Neutrophil (primary cell): ENCODE measurements around the gene FGD2.
"Not testable (repeated sequence)": the region's sequence is repeated elsewhere in the genome, so short reads cannot be mapped to it uniquely, and the experiment has no call there.

ENCODE experiments used
- H3K27ac ChIP-seq: fragments of 200-600 bp; sonication (generic); 2 replicates; pipeline ENCODE4 v1.5.1; 2016; ENCODE audit warnings: mild to moderate bottlenecking, moderate library complexity
- H3K27me3 ChIP-seq: fragments of 200-600 bp; sonication (generic); 2 replicates; pipeline ENCODE4 v1.6.0; 2016; ENCODE audit warnings: mild to moderate bottlenecking
- H3K36me3 ChIP-seq: fragments of 200-600 bp; sonication (generic); 2 replicates; pipeline ENCODE4 v1.5.1; 2017
- H3K4me1 ChIP-seq, 2 experiments: fragments of 200-600 bp in 1 of 2; sonication (generic) in 1 of 2; 1 replicate in 1 of 2; 2 replicates in 1 of 2; pipeline versions ENCODE4 v1.5.1 to v1.6.1; 2013 to 2016; ENCODE audit warnings: low read depth in 1 of 2, low read length in 1 of 2, mild to moderate bottlenecking in 1 of 2, moderate library complexity in 1 of 2; ENCODE audit not compliant: control insufficient read depth in 1 of 2, insufficient read depth in 1 of 2
- H3K4me3 ChIP-seq, 2 experiments: fragments of 200-600 bp in 1 of 2; sonication (generic) in 1 of 2; 1 replicate in 1 of 2; 2 replicates in 1 of 2; pipeline ENCODE4 v1.5.1; 2013 to 2016; ENCODE audit warnings: low read depth in 1 of 2, low read length in 1 of 2, mild to moderate bottlenecking in 1 of 2, moderate library complexity in 1 of 2
- H3K9me3 ChIP-seq: fragments of 200-600 bp; sonication (generic); 2 replicates; pipeline ENCODE4 v1.5.1; 2016
- TF ChIP-seq, protein P1 (sequence below): fragments of 200-600 bp; sonication (generic); IDR thresholded peaks from 2 replicates; pipeline ENCODE4 v1.5.1; 2016; ENCODE audit warnings: antibody characterized with exemption

FGD2 gene

GRCh38 chr6:37056439-37057127, 51.1 kb downstream of the FGD2 start:
- Histone ChIP-seq H3K27ac (no peak overlapping the region), H3K27me3 (no peaks in the 10 kb centered on the region), H3K36me3 (no peaks in the 10 kb centered on the region), H3K4me3 (no peak overlapping the region), H3K4me1 (peaks cover 29 to 39% of the 10 kb centered on the region in 2 experiments), H3K9me3 (no peaks in the 10 kb centered on the region)
- TF ChIP-seq, protein P1, sequence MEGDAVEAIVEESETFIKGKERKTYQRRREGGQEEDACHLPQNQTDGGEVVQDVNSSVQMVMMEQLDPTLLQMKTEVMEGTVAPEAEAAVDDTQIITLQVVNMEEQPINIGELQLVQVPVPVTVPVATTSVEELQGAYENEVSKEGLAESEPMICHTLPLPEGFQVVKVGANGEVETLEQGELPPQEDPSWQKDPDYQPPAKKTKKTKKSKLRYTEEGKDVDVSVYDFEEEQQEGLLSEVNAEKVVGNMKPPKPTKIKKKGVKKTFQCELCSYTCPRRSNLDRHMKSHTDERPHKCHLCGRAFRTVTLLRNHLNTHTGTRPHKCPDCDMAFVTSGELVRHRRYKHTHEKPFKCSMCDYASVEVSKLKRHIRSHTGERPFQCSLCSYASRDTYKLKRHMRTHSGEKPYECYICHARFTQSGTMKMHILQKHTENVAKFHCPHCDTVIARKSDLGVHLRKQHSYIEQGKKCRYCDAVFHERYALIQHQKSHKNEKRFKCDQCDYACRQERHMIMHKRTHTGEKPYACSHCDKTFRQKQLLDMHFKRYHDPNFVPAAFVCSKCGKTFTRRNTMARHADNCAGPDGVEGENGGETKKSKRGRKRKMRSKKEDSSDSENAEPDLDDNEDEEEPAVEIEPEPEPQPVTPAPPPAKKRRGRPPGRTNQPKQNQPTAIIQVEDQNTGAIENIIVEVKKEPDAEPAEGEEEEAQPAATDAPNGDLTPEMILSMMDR, result no peak

DNA sequence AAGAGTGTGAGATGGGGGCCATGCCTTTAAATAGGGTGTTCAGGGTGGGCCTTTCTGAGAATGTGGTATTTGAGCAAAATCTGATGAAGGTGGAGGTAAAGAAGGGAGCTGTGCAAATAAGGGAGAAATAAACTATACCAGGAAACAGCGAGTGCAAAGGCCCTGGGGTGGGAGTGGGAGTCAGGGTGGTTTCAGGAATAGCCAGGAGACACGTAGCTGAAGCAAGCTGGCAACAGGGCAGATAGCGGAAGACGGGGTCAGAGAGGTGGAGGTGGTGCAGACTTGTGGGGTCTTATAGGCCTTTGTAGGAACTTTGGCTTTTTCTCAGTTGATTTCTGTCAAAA, 51.6 kb downstream of the FGD2 start:
- H3K27me3 ChIP-seq, result no peaks in the 10 kb centered on the region
- H3K4me1 ChIP-seq, result peaks cover 24 to 33% of the 10 kb centered on the region in 2 experiments
- H3K36me3 ChIP-seq, result no peaks in the 10 kb centered on the region
- no peaks in the 10 kb centered on the region for H3K9me3 ChIP-seq
- H3K27ac ChIP-seq, result no peak overlapping the region
- TF ChIP-seq, protein P1, result no peak
- H3K4me3 ChIP-seq, result no peak overlapping the region

DNA sequence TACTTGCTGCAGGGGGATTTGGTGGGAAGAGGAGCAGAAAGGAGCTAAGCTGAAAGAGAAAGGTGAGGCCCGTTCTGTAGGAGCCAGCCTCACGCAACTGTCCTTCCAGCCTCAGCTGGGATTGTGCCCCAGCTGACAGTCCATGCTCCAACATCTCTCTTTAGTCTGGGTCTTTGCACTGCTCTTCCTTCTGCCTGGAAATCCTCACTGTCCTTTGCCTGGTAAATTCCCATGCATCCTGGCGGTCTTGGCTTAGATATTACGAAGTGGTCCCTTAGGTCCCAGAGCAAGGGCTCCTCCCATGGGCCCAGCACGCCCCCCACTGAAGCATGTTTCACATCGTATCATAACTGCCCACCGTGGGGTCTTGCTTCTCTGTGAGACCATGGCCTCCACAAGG, 52.2 kb downstream of the FGD2 start:
- Histone ChIP-seq H3K4me3 (no peak overlapping the region), H3K27ac (no peak overlapping the region)
- TF ChIP-seq, protein P1, result no peak

GRCh38 chr6:37058084-37058586, 52.7 kb downstream of the FGD2 start:
- TF ChIP-seq, protein P1, result no peak
- Histone ChIP-seq H3K9me3 (no peaks in the 10 kb centered on the region), H3K4me1 (peaks cover 21 to 29% of the 10 kb centered on the region in 2 experiments), H3K36me3 (no peaks in the 10 kb centered on the region), H3K27ac (no peak overlapping the region), H3K4me3 (no peak overlapping the region), H3K27me3 (no peaks in the 10 kb centered on the region)

More for the DNA sequence above, 52.2 kb downstream of the FGD2 start:
- Histone ChIP-seq H3K9me3 (no peaks in the 10 kb centered on the region), H3K4me1 (peaks cover 21 to 29% of the 10 kb centered on the region in 2 experiments), H3K27me3 (no peaks in the 10 kb centered on the region), H3K36me3 (no peaks in the 10 kb centered on the region)

DNA sequence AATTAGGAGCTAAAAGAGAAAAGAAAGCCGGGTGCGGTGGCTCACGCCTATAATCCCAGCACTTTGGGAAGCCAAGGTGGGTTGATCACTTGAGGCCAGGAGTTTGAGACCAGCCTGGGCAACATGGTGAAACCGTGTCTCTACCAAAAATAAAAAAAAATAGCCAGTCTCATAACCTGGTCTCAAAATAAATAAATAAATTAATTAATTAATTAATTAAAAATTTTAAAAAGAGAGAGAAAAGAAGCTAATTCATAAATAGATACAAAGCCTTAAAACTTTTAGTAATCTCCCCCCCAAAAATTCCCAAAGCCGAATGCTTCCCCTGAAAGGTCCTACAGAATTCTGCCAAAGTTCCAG, 53.5 kb downstream of the FGD2 start:
- H3K9me3 ChIP-seq, H3K27ac ChIP-seq, H3K27me3 ChIP-seq, H3K36me3 ChIP-seq, H3K4me3 ChIP-seq: not testable (repeated sequence)
- peaks cover 21 to 29% of the 10 kb centered on the region in 2 experiments for H3K4me1 ChIP-seq

DNA sequence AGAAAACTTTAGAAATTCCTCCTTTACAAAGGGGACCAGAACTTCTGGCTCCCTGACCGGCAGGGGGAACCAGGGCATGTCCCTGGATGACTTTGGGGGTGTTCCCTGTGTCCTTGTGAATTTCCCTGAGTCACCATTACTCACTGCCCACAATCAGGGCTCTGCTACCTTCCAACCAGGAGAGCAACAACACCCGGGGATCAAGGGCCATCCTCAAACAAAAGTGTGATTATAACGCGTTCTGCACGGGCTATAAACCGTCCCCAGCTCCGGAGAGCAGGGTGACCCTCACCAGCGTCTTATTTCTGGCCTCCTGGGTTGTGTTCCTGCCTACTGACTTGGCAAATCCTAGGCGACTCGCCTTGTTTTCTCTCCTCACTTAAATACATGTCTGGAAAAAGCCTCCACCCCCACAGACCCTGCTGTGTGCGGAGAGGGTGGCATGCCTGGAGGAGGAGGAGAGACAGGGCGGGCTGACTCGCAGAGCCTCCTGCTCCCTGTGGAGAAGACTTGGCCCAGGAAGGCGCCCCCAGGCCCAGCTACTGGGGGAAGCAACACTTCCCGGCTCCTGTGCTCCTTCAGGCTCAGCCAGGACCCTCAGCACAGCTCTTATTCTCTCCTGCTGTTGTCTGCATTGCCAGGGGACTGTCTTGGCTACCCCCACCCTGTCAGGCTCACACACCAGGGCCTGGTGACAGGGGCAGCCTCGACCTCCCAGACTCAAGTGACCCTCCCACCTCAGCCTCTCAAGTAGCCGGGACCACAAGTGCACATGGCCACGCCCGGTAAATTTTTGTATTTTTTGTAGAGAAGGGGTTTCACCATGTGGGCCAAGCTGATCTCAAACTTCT, 54.1 kb downstream of the FGD2 start:
- H3K27me3 ChIP-seq, result no peaks in the 10 kb centered on the region
- H3K36me3 ChIP-seq, result no peaks in the 10 kb centered on the region
- H3K4me1 ChIP-seq, result peaks cover 21 to 29% of the 10 kb centered on the region in 2 experiments
- no peaks in the 10 kb centered on the region for H3K9me3 ChIP-seq
- H3K4me3 ChIP-seq, result no peak overlapping the region
- H3K27ac ChIP-seq, result no peak overlapping the region
- TF ChIP-seq, protein P1, result peak; percentile 4
